HG03521 (cell line): ENCODE data around the gene SSR2.
A peak's percentile ranks its signal among the peaks of the same experiment; 100 is the strongest.
"Not testable (repeated sequence)": the region's sequence is repeated elsewhere in the genome, so short reads cannot be mapped to it uniquely, and the experiment has no call there.

Experiments
- ATAC-seq: cut with Tn5 transposase; IDR thresholded peaks from one replicate; pipeline ENCODE4 v1.9.1; 2021; ENCODE audit warnings: mild to moderate bottlenecking, moderate library complexity; ENCODE audit not compliant: unreplicated experiment

Gene SSR2

DNA sequence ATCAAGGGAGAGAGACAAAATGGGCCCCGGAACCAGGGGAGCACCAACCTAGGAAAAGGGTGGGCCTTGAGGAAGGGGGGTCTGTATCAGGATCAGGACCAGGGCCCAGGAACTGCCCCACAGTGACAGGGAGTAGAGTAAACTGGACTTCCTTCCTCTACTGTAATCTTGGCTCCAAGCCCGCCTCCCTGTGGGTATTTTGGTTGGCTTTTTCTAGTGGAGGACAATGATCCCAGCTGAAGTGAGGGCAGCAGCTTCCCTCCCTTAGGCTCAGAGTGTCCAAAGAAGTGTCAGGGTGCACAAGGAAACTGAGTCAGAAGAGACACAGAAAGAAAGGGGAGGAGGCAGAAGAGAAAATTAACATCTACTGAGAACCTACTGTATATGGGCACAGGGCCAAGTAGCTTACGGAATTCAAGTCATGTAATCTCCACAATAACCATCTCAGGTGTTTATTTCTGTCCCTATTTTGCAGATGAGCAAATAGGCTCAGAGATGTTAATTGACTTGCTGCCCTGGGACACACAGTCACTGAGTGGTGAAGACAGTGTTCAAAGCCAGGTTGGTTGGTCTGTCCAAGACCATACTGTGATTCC lies 28.0 kb upstream of the SSR2 start:
- no peak for ATAC-seq

DNA sequence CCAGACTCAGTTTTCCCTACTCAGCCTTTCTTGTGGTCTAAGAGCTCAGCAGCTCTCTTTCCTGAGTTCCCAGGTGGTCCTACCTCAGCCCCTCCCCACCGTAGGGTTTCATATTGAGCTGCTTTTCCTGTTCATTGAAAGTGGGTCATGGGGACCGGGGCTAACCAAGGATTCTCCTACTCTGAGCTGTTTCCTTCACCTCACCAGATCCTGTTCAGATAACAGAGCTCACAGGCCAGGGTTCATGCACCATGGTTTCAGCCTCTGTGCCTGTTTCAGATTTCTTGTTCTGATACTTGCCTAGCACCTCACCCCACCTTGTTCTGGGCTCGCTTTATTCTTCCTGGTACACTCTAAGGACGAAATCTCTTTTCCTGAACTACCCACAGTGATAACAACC lies 24.3 kb upstream of the SSR2 start:
- no peak for ATAC-seq

DNA sequence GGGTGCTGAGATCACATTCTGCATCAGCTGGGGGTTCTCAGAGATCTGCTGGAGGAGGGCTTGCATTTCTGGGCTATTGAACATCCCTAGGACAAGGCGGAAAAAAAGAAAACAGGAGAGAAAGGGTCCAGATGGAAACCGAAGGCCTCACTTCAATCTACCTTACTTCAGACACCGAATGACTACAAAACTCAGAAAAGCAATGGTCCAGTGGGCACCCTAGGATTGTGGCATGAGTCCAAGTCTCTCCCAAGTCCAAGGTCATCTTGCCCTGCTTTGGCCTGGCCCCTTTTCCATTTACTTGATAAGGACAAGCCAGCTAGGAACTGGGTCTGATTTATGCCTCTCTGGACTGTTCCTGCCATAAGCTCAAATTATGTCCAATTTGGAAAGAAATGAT lies 22.1 kb upstream of the SSR2 start:
- no peak for ATAC-seq

GRCh38 chr1:156034991-156035390 lies 14.2 kb upstream of the SSR2 start:
- not testable (repeated sequence) for ATAC-seq

GRCh38 chr1:156033011-156033410 lies 12.3 kb upstream of the SSR2 start:
- no peak for ATAC-seq

GRCh38 chr1:156026588-156026987 lies 5.8 kb upstream of the SSR2 start:
- ATAC-seq, result no peak

- ATAC-seq, result no peak
Measured at GRCh38 chr1:156025876-156026275, 5.1 kb upstream of the SSR2 start.

- no peak for ATAC-seq
Measured at GRCh38 chr1:156024801-156025200, 4.0 kb upstream of the SSR2 start.

GRCh38 chr1:156021954-156022353 lies 1.2 kb upstream of the SSR2 start:
- ATAC-seq, result no peak

GRCh38 chr1:156021093-156021428 lies 310 bp upstream of the SSR2 start:
- no peak for ATAC-seq

GRCh38 chr1:156019946-156020292 lies 832 bp downstream of the SSR2 start:
- ATAC-seq, result no peak

DNA sequence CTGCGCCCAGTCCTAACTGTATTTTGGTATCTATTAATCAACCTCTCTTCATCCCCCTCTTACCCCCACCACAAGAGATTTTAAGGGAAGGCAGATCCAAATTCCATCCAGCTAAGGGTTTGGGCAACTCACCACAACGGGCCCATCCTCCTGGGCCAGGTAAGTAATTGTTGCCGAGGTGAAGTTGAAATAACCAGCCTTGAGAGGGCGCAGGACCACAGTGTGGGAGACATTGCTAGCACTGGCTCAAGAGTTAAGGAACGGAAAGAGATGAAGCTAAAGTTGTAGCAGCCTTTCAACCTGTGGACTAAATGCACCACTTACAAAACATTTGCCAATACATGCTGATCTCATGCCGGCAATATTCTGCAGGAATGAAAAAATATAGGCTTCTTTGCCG lies 5.9 kb downstream of the SSR2 start:
- ATAC-seq, result no peak

- peak; percentile 59 for ATAC-seq
Measured at GRCh38 chr1:156012051-156012817, 8.5 kb downstream of the SSR2 start.

GRCh38 chr1:156009404-156009803 lies 11.3 kb downstream of the SSR2 start:
- ATAC-seq, result no peak

- no peak for ATAC-seq
Measured at GRCh38 chr1:156006666-156007376, 13.9 kb downstream of the SSR2 start.

GRCh38 chr1:156004843-156005584 lies 15.7 kb downstream of the SSR2 start:
- no peak for ATAC-seq

- ATAC-seq, result no peak
Measured at GRCh38 chr1:156003923-156004188, 16.9 kb downstream of the SSR2 start.

DNA sequence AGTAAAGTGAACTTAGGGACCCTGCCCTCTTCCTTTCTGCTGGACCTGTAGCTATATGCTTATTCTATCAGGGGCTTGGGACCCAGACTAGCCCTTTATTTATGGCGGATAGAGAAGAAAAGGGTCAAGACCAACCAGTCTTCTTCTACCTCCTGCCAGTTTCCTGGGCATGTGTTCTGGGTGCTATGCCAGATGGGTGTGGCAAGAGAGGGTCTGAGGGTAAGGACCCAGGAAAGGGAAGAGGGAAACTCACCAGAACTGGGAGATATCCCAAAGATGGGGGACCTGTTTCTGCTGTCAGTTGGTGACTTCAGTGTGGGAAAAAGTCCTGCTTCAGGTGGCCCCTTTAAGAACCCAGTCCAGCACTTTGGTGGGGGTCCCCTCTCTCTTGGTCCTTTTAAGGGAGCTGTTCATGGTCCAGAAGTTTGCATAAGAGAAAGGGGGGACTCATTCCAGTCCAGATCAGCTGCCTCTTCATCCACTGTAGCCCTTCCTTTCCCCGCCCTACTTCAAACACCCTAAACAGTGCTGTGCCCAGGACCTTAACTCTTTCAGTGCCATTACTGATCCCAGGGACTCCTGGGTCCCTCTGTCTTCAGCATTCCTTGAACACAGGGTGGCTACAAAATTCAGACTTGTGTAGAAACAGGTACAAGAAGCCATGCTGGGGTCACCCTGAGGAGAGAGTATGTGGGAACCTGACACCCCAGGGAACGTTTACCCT lies 18.4 kb downstream of the SSR2 start:
- no peak for ATAC-seq

GRCh38 chr1:156001662-156002171 lies 19.0 kb downstream of the SSR2 start:
- no peak for ATAC-seq

GRCh38 chr1:156001021-156001661 lies 19.6 kb downstream of the SSR2 start:
- no peak for ATAC-seq

DNA sequence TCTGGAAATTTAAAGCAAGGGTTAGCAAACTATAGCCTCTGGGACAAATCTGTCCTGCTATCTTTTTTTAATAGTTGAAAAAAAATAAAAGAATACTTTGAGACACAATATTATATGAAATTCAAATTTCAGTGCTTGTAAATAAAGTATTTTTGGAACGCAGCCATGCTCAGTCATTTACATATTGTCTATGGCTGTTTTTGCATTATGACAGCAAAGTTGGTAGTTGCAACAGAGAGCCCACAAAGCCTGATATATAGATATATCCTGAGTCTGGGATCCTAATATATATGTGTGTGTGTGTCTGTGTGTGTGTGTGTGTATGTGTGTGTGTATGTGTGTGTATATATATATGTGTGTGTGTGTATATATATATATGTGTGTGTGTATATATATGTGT lies 20.8 kb downstream of the SSR2 start:
- no peak for ATAC-seq
